WTC11 (cell line): Measurements from ENCODE around the gene IQGAP2. TPM values are rescaled to one million over a fixed set of nuclear protein-coding genes. Genes with fewer than 3 reads are reported as not detected.

ENCODE experiments used
- ATAC-seq: fragments of 200-7000 bp; cut with Tn5 transposase; 2 replicates; pipeline ENCODE4 v1.10.0; 2021; ENCODE audit warnings: mild to moderate bottlenecking, moderate library complexity
- CTCF ChIA-PET: fragments of 300-600 bp; sonication (Branson Sonifier 250); formaldehyde crosslinking; loops from one replicate; lab custom pipeline; 2021; ENCODE audit warnings: antibody characterized with exemption; lab: Charles Lee
- POLR2A ChIA-PET: fragments of 350-600 bp; sonication (Branson Sonifier 250); formaldehyde crosslinking; loops from one replicate; lab custom pipeline; 2021; ENCODE audit warnings: antibody characterized with exemption; lab: Charles Lee
- DNase-seq: peaks from one replicate; pipeline ENCODE4 v3.0.0; 2021; ENCODE audit warnings: low spot score
- H3K27ac Mint-ChIP-seq: 2 replicates; pipeline ENCODE4 v1.8.0; 2021; ENCODE audit warnings: mixed read lengths
- H3K27me3 Mint-ChIP-seq: 2 replicates; pipeline ENCODE4 v1.8.0; 2021; ENCODE audit warnings: low read depth, mild to moderate bottlenecking, moderate library complexity, mixed read lengths
- H3K36me3 Mint-ChIP-seq: 2 replicates; pipeline ENCODE4 v1.8.0; 2021; ENCODE audit warnings: mixed read lengths
- H3K4me1 Mint-ChIP-seq: 2 replicates; pipeline ENCODE4 v1.8.0; 2022; ENCODE audit warnings: mixed read lengths
- H3K4me3 Mint-ChIP-seq: 2 replicates; pipeline ENCODE4 v1.8.0; 2021; ENCODE audit warnings: mild to moderate bottlenecking, moderate library complexity, mixed read lengths
- H3K9me3 Mint-ChIP-seq: 2 replicates; pipeline ENCODE4 v1.8.0; 2021; ENCODE audit warnings: mixed read lengths
- CREB1 ChIP-seq: sonication (generic); formaldehyde crosslinking; IDR thresholded peaks from 2 replicates; pipeline ENCODE4 v1.8.0; 2023; ENCODE audit warnings: mild to moderate bottlenecking, missing genetic modification reagents
- E2F1 ChIP-seq: sonication (generic); formaldehyde crosslinking; IDR thresholded peaks from 2 replicates; pipeline ENCODE4 v1.8.0; 2022; ENCODE audit warnings: mild to moderate bottlenecking, missing genetic modification reagents
- ERG ChIP-seq: fragments of 250-450 bp; sonication (Bioruptor Pico); IDR thresholded peaks from 2 replicates; pipeline ENCODE4 v1.8.0; 2021; ENCODE audit warnings: mild to moderate bottlenecking
- ESRRA ChIP-seq: sonication (generic); formaldehyde crosslinking; IDR thresholded peaks from 2 replicates; pipeline ENCODE4 v1.8.1; 2022; ENCODE audit warnings: mild to moderate bottlenecking, missing genetic modification reagents, borderline replicate concordance
- FOXJ3 ChIP-seq: sonication (generic); formaldehyde crosslinking; IDR thresholded peaks from 2 replicates; pipeline ENCODE4 v1.9.0; 2021; ENCODE audit warnings: missing genetic modification reagents, mild to moderate bottlenecking, borderline replicate concordance
- JAZF1 ChIP-seq: fragments of 250-450 bp; sonication (Bioruptor Pico); IDR thresholded peaks from 2 replicates; pipeline ENCODE4 v1.9.0; 2021; ENCODE audit warnings: moderate library complexity, mild to moderate bottlenecking, inconsistent platforms
- JUN ChIP-seq: sonication (generic); formaldehyde crosslinking; IDR thresholded peaks from 2 replicates; pipeline ENCODE4 v1.8.0; 2023; ENCODE audit warnings: mild to moderate bottlenecking, missing genetic modification reagents
- KAT7 ChIP-seq: sonication (generic); formaldehyde crosslinking; IDR thresholded peaks from 2 replicates; pipeline ENCODE4 v1.8.1; 2023; ENCODE audit warnings: missing genetic modification reagents, mild to moderate bottlenecking, borderline replicate concordance
- NR1H2 ChIP-seq: sonication (generic); formaldehyde crosslinking; IDR thresholded peaks from 2 replicates; pipeline ENCODE4 v1.9.0; 2021; ENCODE audit warnings: mild to moderate bottlenecking, moderate library complexity, missing genetic modification reagents
- NR3C1 ChIP-seq: sonication (generic); formaldehyde crosslinking; conservative IDR thresholded peaks from 2 replicates; pipeline ENCODE4 v1.8.1; 2023; ENCODE audit warnings: low read depth, mild to moderate bottlenecking, missing genetic modification reagents
- ZNF138 ChIP-seq: sonication (generic); formaldehyde crosslinking; conservative IDR thresholded peaks from 2 replicates; pipeline ENCODE4 v1.8.1; 2022; ENCODE audit warnings: mild to moderate bottlenecking, moderate library complexity, missing genetic modification reagents
- ZNF317 ChIP-seq: sonication (generic); formaldehyde crosslinking; IDR thresholded peaks from 2 replicates; pipeline ENCODE4 v1.8.1; 2023; ENCODE audit warnings: low read depth, mild to moderate bottlenecking, moderate library complexity, missing genetic modification reagents, borderline replicate concordance
- ZNF416 ChIP-seq: fragments of 250-450 bp; sonication (Bioruptor Pico); IDR thresholded peaks from 2 replicates; pipeline ENCODE4 v1.9.0; 2021; ENCODE audit warnings: mild to moderate bottlenecking, inconsistent platforms
- ZSCAN18 ChIP-seq: fragments of 250-450 bp; sonication (Bioruptor Pico); IDR thresholded peaks from 2 replicates; pipeline ENCODE4 v2.1.2; 2022; ENCODE audit warnings: mild to moderate bottlenecking, moderate library complexity
- total RNA-seq: library from RNA; stranded (reverse); gene quantifications from 3 replicates; pipeline ENCODE4 v1.2.3, GENCODE V29; 2021
- TF ChIP-seq, protein P1 (sequence below): fragments of 250-450 bp; sonication (Bioruptor Pico); IDR thresholded peaks from 2 replicates; pipeline ENCODE4 v1.9.0; 2021; ENCODE audit warnings: moderate library complexity, mild to moderate bottlenecking, inconsistent platforms, borderline replicate concordance
- TF ChIP-seq, protein P2 (sequence below): sonication (generic); formaldehyde crosslinking; IDR thresholded peaks from 2 replicates; pipeline ENCODE4 v1.8.1; 2022; ENCODE audit warnings: missing genetic modification reagents, borderline replicate concordance
- TF ChIP-seq, protein P3 (sequence below): sonication (generic); formaldehyde crosslinking; conservative IDR thresholded peaks from 2 replicates; pipeline ENCODE4 v1.8.1; 2022; ENCODE audit warnings: mild to moderate bottlenecking, missing genetic modification reagents
- TF ChIP-seq, protein P4 (sequence below): sonication (generic); formaldehyde crosslinking; IDR thresholded peaks from 2 replicates; pipeline ENCODE4 v1.8.1; 2022; ENCODE audit warnings: low read depth, mild to moderate bottlenecking, moderate library complexity, missing genetic modification reagents, borderline replicate concordance

The IQGAP2 gene
- total RNA-seq, 1 experiment from 2014 or later: 70.6 TPM

DNA sequence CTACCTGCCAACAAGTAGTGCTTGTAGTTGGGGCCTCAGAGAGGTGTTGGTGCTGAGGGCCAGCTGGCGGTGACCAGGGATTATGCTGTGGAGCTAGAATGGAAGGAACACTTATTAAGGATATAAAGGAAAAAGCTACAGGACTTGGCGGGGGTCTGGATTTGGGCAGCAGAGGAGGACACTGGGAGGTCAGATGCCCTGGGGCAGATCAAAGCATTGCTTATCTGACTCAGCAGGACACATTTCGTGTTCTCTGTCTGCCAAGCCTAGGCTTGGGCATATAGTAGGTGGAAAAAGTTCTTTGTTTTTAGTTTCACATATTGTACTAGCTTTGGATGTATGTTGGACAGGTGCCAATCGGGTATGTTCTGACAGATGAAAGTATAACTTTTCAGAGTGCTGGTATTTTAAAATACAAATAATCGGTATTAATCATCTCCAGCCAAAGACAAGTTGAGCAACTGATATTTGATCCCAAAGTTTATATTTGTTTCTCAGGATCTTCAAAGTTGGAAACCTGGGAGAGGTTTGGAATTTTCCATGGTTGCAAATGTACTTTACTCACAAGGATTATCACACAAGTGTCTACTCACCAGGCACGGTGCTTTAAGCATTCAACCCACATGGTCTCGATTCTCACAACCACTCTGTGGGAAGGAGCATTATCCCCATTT lies 69.4 kb downstream of the IQGAP2 start:
- no peak overlapping the region; the same call in 1 of the 2 replicates for H3K27ac Mint-ChIP-seq
- no peak for TF ChIP-seq ZNF138
- no peak for TF ChIP-seq ERG (CRISPR knock-in tag)
- TF ChIP-seq KAT7 (CRISPR knock-in tag): no peak
- TF ChIP-seq JUN (CRISPR knock-in tag): no peak
- TF ChIP-seq, protein P1, sequence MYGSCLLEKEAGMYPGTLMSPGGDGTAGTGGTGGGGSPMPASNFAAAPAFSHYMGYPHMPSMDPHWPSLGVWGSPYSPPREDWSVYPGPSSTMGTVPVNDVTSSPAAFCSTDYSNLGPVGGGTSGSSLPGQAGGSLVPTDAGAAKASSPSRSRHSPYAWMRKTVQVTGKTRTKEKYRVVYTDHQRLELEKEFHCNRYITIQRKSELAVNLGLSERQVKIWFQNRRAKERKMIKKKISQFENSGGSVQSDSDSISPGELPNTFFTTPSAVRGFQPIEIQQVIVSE (CRISPR knock-in tag): no peak
- TF ChIP-seq ZNF317: no peak
- TF ChIP-seq NR1H2 (CRISPR knock-in tag): no peak
- no peak for TF ChIP-seq ZNF416 (CRISPR knock-in tag)
- TF ChIP-seq ZSCAN18 (CRISPR knock-in tag): no peak
- TF ChIP-seq, protein P2, sequence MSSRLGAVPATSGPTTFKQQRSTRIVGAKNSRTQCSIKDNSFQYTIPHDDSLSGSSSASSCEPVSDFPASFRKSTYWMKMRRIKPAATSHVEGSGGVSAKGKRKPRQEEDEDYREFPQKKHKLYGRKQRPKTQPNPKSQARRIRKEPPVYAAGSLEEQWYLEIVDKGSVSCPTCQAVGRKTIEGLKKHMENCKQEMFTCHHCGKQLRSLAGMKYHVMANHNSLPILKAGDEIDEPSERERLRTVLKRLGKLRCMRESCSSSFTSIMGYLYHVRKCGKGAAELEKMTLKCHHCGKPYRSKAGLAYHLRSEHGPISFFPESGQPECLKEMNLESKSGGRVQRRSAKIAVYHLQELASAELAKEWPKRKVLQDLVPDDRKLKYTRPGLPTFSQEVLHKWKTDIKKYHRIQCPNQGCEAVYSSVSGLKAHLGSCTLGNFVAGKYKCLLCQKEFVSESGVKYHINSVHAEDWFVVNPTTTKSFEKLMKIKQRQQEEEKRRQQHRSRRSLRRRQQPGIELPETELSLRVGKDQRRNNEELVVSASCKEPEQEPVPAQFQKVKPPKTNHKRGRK: no peak
- TF ChIP-seq JAZF1 (CRISPR knock-in tag): no peak
- no peak for TF ChIP-seq FOXJ3 (CRISPR knock-in tag)
- TF ChIP-seq NR3C1 (CRISPR knock-in tag): no peak
- no peak for TF ChIP-seq CREB1 (CRISPR knock-in tag)
- TF ChIP-seq, protein P3, sequence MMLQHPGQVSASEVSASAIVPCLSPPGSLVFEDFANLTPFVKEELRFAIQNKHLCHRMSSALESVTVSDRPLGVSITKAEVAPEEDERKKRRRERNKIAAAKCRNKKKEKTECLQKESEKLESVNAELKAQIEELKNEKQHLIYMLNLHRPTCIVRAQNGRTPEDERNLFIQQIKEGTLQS (CRISPR knock-in tag): no peak
- TF ChIP-seq E2F1 (CRISPR knock-in tag): no peak
- TF ChIP-seq, all 79 proteins: peak for 0
- Mint-ChIP-seq H3K9me3 (peaks cover 26% of the 10 kb centered on the region), H3K27me3 (no peaks in the 10 kb centered on the region), H3K4me1 (peaks cover 41% of the 10 kb centered on the region), H3K36me3 (peaks cover 34% of the 10 kb centered on the region), H3K4me3 (no peak overlapping the region)
- ATAC-seq (no peak), DNase-seq (no peak)
- ChIA-PET POLR2A (no interaction called here), CTCF (interaction anchor here (0.6 kb wide), 1 partner anchor 103 kb away, joined by 3 read pairs; no protein-coding TSS in a partner anchor)

DNA sequence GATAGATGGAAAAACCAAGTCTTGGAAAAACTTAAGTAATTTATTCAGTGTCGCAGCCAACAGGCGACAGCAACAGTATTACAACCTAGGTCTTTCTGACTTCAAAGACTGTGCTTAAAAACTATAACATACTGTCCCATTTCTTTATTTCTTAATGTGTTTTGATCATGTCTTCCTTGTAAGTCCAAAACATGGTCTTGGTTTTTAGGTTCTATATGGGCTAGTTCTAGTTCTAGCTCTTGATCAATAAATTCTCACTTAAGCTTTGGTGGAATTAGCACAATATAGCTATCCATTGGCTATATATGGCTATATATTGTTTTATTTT lies 69.9 kb downstream of the IQGAP2 start:
- TF ChIP-seq, protein P4, sequence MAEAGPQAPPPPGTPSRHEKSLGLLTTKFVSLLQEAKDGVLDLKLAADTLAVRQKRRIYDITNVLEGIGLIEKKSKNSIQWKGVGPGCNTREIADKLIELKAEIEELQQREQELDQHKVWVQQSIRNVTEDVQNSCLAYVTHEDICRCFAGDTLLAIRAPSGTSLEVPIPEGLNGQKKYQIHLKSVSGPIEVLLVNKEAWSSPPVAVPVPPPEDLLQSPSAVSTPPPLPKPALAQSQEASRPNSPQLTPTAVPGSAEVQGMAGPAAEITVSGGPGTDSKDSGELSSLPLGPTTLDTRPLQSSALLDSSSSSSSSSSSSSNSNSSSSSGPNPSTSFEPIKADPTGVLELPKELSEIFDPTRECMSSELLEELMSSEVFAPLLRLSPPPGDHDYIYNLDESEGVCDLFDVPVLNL: no peak
- TF ChIP-seq ESRRA (CRISPR knock-in tag): no peak
- CTCF ChIA-PET: interaction anchor here (1.7 kb wide), 1 partner anchor 11 kb away, joined by 4 read pairs; no protein-coding TSS in a partner anchor
- POLR2A ChIA-PET: no interaction called here
- Mint-ChIP-seq H3K27ac (no peak overlapping the region), H3K36me3 (peaks cover 34% of the 10 kb centered on the region), H3K27me3 (no peaks in the 10 kb centered on the region), H3K9me3 (peaks cover 26% of the 10 kb centered on the region), H3K4me3 (no peak overlapping the region), H3K4me1 (peaks cover 41% of the 10 kb centered on the region)
- DNase-seq (no peak), ATAC-seq (no peak)
